ENCODE measurements around the gene BPIFB1. TPM values are rescaled to one million over a fixed set of nuclear protein-coding genes. Genes with fewer than 3 reads are reported as not detected.

Gene BPIFB1
- polyA plus RNA-seq, 1 experiment = not detected

GRCh38 chr20:33337119-33337518 lies 54.1 kb downstream of the BPIFB1 start:
- TF ChIP-seq CTCF (IDR thresholded peaks at IDR 0.05; ENCODE audit: insufficient read depth, low read depth, low read length) = no peak
- ChIA-PET POLR2A (no interaction called here), CTCF (interaction anchor here (0.9 kb wide), 2 partner anchors 14 to 37 kb away, joined by 3 read pairs; no protein-coding TSS in a partner anchor)
- Histone ChIP-seq H3K4me3 (ENCODE audit: low read depth, low read length) (no peak overlapping the region), H3K27me3 (ENCODE audit: control insufficient read depth, insufficient read depth, low read length) (0 out of 2 replicates have a peak, but pooled peaks cover 2% of the 10 kb centered on the region), H3K36me3 (ENCODE audit: control insufficient read depth, insufficient read depth, low read length) (no peaks in the 10 kb centered on the region)
- DNase-seq (ENCODE audit: low read depth) = no peak

GRCh38 chr20:33337531-33338165 lies 54.6 kb downstream of the BPIFB1 start:
- H3K4me3 ChIP-seq (ENCODE audit: low read depth, low read length) = no peak overlapping the region
- DNase-seq (ENCODE audit: low read depth) = no peak
- no peak for TF ChIP-seq CTCF (IDR thresholded peaks at IDR 0.05; ENCODE audit: insufficient read depth, low read depth, low read length)
- H3K36me3 ChIP-seq (ENCODE audit: control insufficient read depth, insufficient read depth, low read length) = no peaks in the 10 kb centered on the region
- 0 out of 2 replicates have a peak, but pooled peaks cover 2% of the 10 kb centered on the region for H3K27me3 ChIP-seq (ENCODE audit: control insufficient read depth, insufficient read depth, low read length)
- ChIA-PET POLR2A (no interaction called here), CTCF (no interaction called here)

- CTCF ChIA-PET = no interaction called here
- Histone ChIP-seq H3K27me3 (ENCODE audit: control insufficient read depth, insufficient read depth, low read length) (0 out of 2 replicates have a peak, but pooled peaks cover 2% of the 10 kb centered on the region), H3K36me3 (ENCODE audit: control insufficient read depth, insufficient read depth, low read length) (no peaks in the 10 kb centered on the region), H3K4me3 (ENCODE audit: low read depth, low read length) (no peak overlapping the region)
- no peak for TF ChIP-seq CTCF (IDR thresholded peaks at IDR 0.05; ENCODE audit: insufficient read depth, low read depth, low read length)
- POLR2A ChIA-PET = no interaction called here
- DNase-seq (ENCODE audit: low read depth) = no peak
Observed at GRCh38 chr20:33338467-33339258, 55.6 kb downstream of the BPIFB1 start.

- CTCF ChIA-PET = interaction anchor here (0.6 kb wide), 1 partner anchor 9 kb away, joined by 3 read pairs; no protein-coding TSS in a partner anchor
- no peak for DNase-seq (ENCODE audit: low read depth)
- Histone ChIP-seq H3K27me3 (ENCODE audit: control insufficient read depth, insufficient read depth, low read length) (0 out of 2 replicates have a peak, but pooled peaks cover 2% of the 10 kb centered on the region), H3K4me3 (ENCODE audit: low read depth, low read length) (no peak overlapping the region), H3K36me3 (ENCODE audit: control insufficient read depth, insufficient read depth, low read length) (no peaks in the 10 kb centered on the region)
- POLR2A ChIA-PET = no interaction called here
- TF ChIP-seq CTCF (IDR thresholded peaks at IDR 0.05; ENCODE audit: insufficient read depth, low read depth, low read length) = no peak
Observed at GRCh38 chr20:33339515-33340058, 56.6 kb downstream of the BPIFB1 start.

GRCh38 chr20:33343521-33343920 lies 60.5 kb downstream of the BPIFB1 start:
- no peak for DNase-seq (ENCODE audit: low read depth)
- no peak for TF ChIP-seq CTCF (IDR thresholded peaks at IDR 0.05; ENCODE audit: insufficient read depth, low read depth, low read length)
- no peak overlapping the region for H3K4me3 ChIP-seq (ENCODE audit: low read depth, low read length)
- POLR2A ChIA-PET = no interaction called here
- 0 out of 2 replicates have a peak, but pooled peaks cover 2% of the 10 kb centered on the region for H3K27me3 ChIP-seq (ENCODE audit: control insufficient read depth, insufficient read depth, low read length)
- CTCF ChIA-PET = no interaction called here
- H3K36me3 ChIP-seq (ENCODE audit: control insufficient read depth, insufficient read depth, low read length) = no peaks in the 10 kb centered on the region

Data from BJ (cell line).